SK-N-MC (cell line): ENCODE data around the gene ADCYAP1R1.

ENCODE experiments used
- DNase-seq: peaks from one replicate; pipeline ENCODE4 v3.0.0-alpha.2; 2011; ENCODE audit warnings: low read depth, low spot score
- H3K27ac ChIP-seq: fragments of 200-600 bp; sonication (generic); 2 replicates; pipeline ENCODE4 v1.5.1; 2016; ENCODE audit warnings: mixed run types
- H3K36me3 ChIP-seq: fragments of 200-600 bp; sonication (generic); 2 replicates; pipeline ENCODE4 v1.6.1; 2017; ENCODE audit warnings: antibody characterized with exemption, low read length, mixed read lengths; ENCODE audit not compliant: insufficient read depth
- H3K4me3 ChIP-seq: fragments of 200-600 bp; sonication (generic); 2 replicates; pipeline ENCODE4 v1.5.1; 2016
- H3K9ac ChIP-seq: fragments of 200-600 bp; sonication (generic); 2 replicates; pipeline ENCODE4 v1.8.0; 2017; ENCODE audit warnings: mixed run types, mixed read lengths; ENCODE audit not compliant: insufficient read length
- H3K9me3 ChIP-seq: fragments of 200-600 bp; sonication (generic); 2 replicates; pipeline ENCODE4 v1.6.1; 2017; ENCODE audit warnings: low read depth, mild to moderate bottlenecking, antibody characterized with exemption, low read length, moderate library complexity, mixed read lengths
- EZH2 ChIP-seq: fragments of 200-600 bp; sonication (generic); IDR thresholded peaks from one replicate; pipeline ENCODE4 v1.6.1; 2017; ENCODE audit warnings: antibody characterized with exemption
- FOXP2 ChIP-seq: optimal IDR thresholded peaks from 2 replicates; pipeline ENCODE3; 2011; ENCODE audit warnings: mild to moderate bottlenecking, moderate library complexity; ENCODE audit not compliant: insufficient read depth; ENCODE audit errors: extremely low read length, control extremely low read depth
- POLR2AphosphoS5 ChIP-seq: IDR thresholded peaks from 2 replicates; pipeline ENCODE4 v1.6.1; 2012; ENCODE audit warnings: mild to moderate bottlenecking, low read depth, low read length, borderline replicate concordance

ADCYAP1R1 gene

DNA sequence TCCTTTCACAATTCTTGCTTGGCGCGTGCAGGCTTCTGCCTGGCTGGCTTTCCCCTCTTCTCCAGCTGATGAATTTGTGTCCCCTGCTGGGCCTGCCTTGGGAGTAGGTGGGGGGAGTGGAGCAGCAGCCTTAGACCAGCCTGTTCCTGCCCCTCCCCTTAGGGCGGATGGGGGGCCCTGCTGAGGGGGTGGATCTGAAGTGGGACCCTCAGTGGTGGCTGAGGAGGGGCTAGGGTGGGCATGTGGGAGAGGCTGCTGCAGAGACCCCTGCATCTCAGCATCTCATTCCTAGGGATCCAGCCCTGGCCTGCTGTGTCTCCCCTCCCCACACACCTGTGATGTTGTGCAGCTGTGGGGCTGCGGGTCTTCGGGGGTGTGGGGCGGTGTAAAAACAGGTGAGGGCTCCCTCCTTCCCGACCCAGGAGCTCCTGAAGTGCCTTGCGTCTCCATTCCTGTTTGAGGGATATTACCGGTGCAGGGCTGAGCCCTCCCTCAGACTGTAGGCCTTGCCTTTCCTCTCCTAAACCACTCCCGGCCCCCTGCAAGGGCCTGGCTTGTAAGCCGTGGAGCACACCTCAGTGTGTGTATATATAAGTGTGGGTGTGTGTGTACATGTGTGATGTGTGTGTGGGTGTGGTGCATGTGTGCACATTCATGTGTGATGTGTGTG, 24.7 kb downstream of the ADCYAP1R1 start:
- no peaks in the 10 kb centered on the region for H3K9me3 ChIP-seq
- no peak for TF ChIP-seq POLR2AphosphoS5
- no peak for TF ChIP-seq EZH2
- no peak for TF ChIP-seq FOXP2
- no peak overlapping the region for H3K9ac ChIP-seq
- no peak overlapping the region for H3K4me3 ChIP-seq
- no peaks in the 10 kb centered on the region for H3K36me3 ChIP-seq
- H3K27ac ChIP-seq: no peak overlapping the region
- no peak for DNase-seq

- Histone ChIP-seq H3K9me3 (no peaks in the 10 kb centered on the region), H3K36me3 (no peaks in the 10 kb centered on the region), H3K27ac (no peak overlapping the region), H3K4me3 (no peak overlapping the region), H3K9ac (no peak overlapping the region)
- DNase-seq: no peak
- no peak for TF ChIP-seq FOXP2
- no peak for TF ChIP-seq POLR2AphosphoS5
- no peak for TF ChIP-seq EZH2
These were observed 25.6 kb downstream of the ADCYAP1R1 start for GRCh38 chr7:31077484-31078362.

DNA sequence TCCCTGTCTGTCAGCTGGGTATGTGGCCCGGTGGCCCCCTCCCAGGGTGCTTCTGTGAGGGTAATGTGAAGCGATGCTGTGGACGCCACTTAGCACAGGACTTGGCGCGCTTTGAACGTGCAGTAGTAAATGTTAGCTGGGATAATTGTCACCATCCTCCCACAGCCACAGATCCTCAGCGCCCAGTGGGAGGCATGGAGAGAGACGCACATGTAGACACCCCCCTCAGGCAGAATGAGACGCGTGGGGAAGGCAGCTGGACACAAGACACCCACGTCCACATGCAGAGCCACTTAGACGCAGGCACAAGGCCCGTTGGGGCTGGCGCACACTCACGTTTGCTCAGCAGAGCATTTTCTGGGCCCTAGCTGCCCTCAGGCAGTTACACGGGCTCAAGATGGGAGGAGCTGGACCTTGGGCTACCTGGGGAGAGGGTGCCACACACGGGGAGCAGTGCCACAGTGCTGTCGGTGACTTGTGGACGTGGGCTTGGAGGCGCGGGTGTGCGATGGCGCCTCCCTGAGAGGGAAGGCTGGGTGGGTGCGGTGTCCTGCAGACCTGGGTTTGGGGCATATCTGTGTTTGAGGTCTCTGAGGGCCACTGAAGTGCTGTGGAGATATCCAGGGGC, 26.4 kb downstream of the ADCYAP1R1 start:
- TF ChIP-seq EZH2 (no peak), FOXP2 (no peak), POLR2AphosphoS5 (no peak)
- H3K9me3 ChIP-seq: no peaks in the 10 kb centered on the region

DNA sequence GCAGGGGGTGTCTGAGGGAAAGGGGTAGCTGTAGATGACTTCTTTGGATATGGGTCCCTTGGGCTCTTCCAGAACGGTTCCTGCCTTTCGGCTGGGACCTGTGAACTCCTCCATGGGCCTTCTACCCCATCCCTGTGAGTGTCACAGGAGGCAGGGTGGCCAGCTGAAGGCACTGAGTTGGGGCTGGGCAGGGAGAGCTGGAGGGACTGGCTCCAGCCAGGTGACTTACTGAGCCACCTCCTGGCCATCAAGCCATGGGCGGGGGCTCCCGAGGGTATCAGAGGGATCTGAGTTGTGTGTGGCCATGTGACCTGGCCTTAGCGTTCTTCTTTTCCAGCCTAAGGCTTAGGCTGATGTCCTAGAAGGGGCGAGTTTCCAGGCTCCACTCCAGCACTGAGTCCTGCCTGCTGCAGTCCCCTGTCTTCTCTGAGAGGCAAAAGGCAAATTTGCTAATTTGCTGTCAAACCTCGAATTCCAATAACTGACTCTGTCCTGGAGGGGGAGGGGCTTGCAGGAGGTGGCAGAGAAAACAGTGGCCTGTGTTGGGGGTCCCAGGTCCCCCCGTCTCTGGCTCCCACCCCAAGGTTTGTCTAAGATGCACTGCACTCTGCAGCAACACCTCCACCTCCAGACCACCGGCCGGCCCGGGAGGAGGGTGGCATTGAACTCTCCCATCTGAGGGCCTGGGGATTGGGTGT, 27.2 kb downstream of the ADCYAP1R1 start:
- Histone ChIP-seq H3K36me3 (no peaks in the 10 kb centered on the region), H3K4me3 (no peak overlapping the region), H3K27ac (no peak overlapping the region), H3K9me3 (no peaks in the 10 kb centered on the region), H3K9ac (no peak overlapping the region)
- TF ChIP-seq POLR2AphosphoS5 (no peak), EZH2 (no peak), FOXP2 (no peak)
- no peak for DNase-seq

More for the DNA sequence above, 26.4 kb downstream of the ADCYAP1R1 start:
- no peak overlapping the region for H3K27ac ChIP-seq
- H3K36me3 ChIP-seq: no peaks in the 10 kb centered on the region
- DNase-seq: no peak
- H3K4me3 ChIP-seq: no peak overlapping the region
- H3K9ac ChIP-seq: no peak overlapping the region

GRCh38 chr7:31079824-31080511, 27.9 kb downstream of the ADCYAP1R1 start:
- no peak for TF ChIP-seq POLR2AphosphoS5
- no peak for TF ChIP-seq FOXP2
- no peak for TF ChIP-seq EZH2
- DNase-seq: no peak

DNA sequence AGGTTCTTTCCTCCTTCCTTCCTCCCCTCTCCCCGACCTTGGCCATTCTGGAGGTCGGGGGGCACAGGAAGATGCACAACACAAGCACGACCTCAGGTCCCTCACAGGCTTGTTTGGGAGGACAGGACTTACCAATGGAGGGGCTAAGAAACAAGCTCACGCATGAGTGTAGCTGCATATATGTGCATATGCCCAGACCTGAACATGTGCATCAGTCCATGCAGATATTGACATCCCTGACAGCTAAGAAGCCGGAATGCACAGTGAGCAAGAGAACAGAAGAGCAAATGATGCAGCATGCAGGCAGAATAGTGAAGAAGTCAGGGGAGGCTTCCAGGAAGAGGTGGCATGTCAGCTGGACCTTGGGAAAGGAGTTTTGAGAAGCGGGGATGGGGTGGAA, 28.7 kb downstream of the ADCYAP1R1 start:
- no peak for TF ChIP-seq POLR2AphosphoS5
- no peak for TF ChIP-seq FOXP2
- no peak for TF ChIP-seq EZH2
- no peak overlapping the region for H3K27ac ChIP-seq
- no peaks in the 10 kb centered on the region for H3K9me3 ChIP-seq

More at GRCh38 chr7:31079824-31080511, 27.9 kb downstream of the ADCYAP1R1 start:
- H3K27ac ChIP-seq: no peak overlapping the region
- no peaks in the 10 kb centered on the region for H3K9me3 ChIP-seq
- no peak overlapping the region for H3K9ac ChIP-seq
- no peaks in the 10 kb centered on the region for H3K36me3 ChIP-seq
- no peak overlapping the region for H3K4me3 ChIP-seq

GRCh38 chr7:31082017-31082416, 29.9 kb downstream of the ADCYAP1R1 start:
- H3K4me3 ChIP-seq: no peak overlapping the region
- no peaks in the 10 kb centered on the region for H3K9me3 ChIP-seq
- H3K27ac ChIP-seq: no peak overlapping the region
- DNase-seq: no peak
- no peak overlapping the region for H3K9ac ChIP-seq
- TF ChIP-seq POLR2AphosphoS5 (no peak), EZH2 (no peak), FOXP2 (no peak)
- H3K36me3 ChIP-seq: no peaks in the 10 kb centered on the region

More for the DNA sequence above, 28.7 kb downstream of the ADCYAP1R1 start:
- H3K9ac ChIP-seq: no peak overlapping the region
- no peak overlapping the region for H3K4me3 ChIP-seq
- no peak for DNase-seq
- no peaks in the 10 kb centered on the region for H3K36me3 ChIP-seq

DNA sequence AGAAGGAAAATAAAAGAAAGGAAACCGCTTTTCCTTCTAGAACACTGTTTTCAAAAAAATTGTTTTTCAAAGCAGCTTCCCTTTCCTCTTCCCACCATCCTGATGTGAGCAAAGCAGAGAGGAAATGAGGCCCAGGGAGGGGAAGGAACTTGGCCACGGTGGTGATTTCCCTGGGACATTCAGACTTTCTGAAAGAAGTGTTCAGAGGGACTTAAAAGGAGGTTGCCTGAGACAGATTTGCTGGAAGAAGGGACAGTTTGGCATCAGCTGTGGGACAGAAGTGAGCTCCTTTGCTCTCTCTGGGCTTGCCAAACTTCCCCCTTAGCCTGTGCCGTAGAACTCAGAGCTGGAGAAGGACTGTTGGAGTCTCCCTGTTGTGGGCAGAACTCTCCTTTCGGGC, 30.3 kb downstream of the ADCYAP1R1 start:
- Histone ChIP-seq H3K36me3 (no peaks in the 10 kb centered on the region), H3K27ac (no peak overlapping the region), H3K9ac (no peak overlapping the region), H3K9me3 (no peaks in the 10 kb centered on the region), H3K4me3 (no peak overlapping the region)
- DNase-seq: no peak
- no peak for TF ChIP-seq FOXP2
- TF ChIP-seq EZH2: no peak
- TF ChIP-seq POLR2AphosphoS5: no peak
